GM12878 (cell line): ENCODE measurements around the gene ASB3.

Experiments
- CHD2 ChIP-seq: IDR thresholded peaks from 2 replicates; pipeline ENCODE4 v1.6.1; 2011; ENCODE audit warnings: low read depth, low read length, improper control_type of control experiment, borderline replicate concordance
- CREB1 ChIP-seq: IDR thresholded peaks from 2 replicates; pipeline ENCODE4 v1.6.1; 2012; ENCODE audit warnings: low read depth, mild to moderate bottlenecking, inconsistent platforms
- CTCF ChIP-seq, 3 experiments: IDR thresholded peaks in 2 of 3; conservative IDR thresholded peaks in 1 of 3; 2 replicates each; pipeline ENCODE4 v1.5.1; 2011; ENCODE audit warnings: low read depth in 3 of 3, low read length in 3 of 3, mild to moderate bottlenecking in 3 of 3, control low read depth in 2 of 3, moderate library complexity in 2 of 3, inconsistent platforms in 1 of 3, mixed read lengths in 1 of 3; ENCODE audit not compliant: control insufficient read depth in 2 of 3, insufficient read depth in 1 of 3; ENCODE audit errors: extremely low read depth in 1 of 3
- EZH2 ChIP-seq: IDR thresholded peaks from 2 replicates; pipeline ENCODE4 v1.6.1; 2012; ENCODE audit warnings: low read depth, mild to moderate bottlenecking, control low read depth, inconsistent platforms, low read length, borderline replicate concordance; ENCODE audit not compliant: control insufficient read depth
- KDM1A ChIP-seq: fragments of 200-600 bp; sonication (generic); IDR thresholded peaks from 2 replicates; pipeline ENCODE4 v1.6.1; 2016; ENCODE audit warnings: borderline replicate concordance
- NR2F1 ChIP-seq: fragments of 450-650 bp; conservative IDR thresholded peaks from 2 replicates; pipeline ENCODE4 v1.6.1; 2017; ENCODE audit warnings: mild to moderate bottlenecking
- POLR2A ChIP-seq: IDR thresholded peaks from 2 replicates; pipeline ENCODE4 v1.6.1; 2011; ENCODE audit warnings: low read depth, mild to moderate bottlenecking, low read length
- TARDBP ChIP-seq: IDR thresholded peaks from 2 replicates; pipeline ENCODE4 v1.6.1; 2016; ENCODE audit warnings: borderline replicate concordance
- TCF7 ChIP-seq: IDR thresholded peaks from 2 replicates; pipeline ENCODE4 v1.6.1; 2014; ENCODE audit warnings: antibody characterized with exemption, borderline replicate concordance

- TF ChIP-seq CREB1: no peak
- no peak for TF ChIP-seq CHD2
- no peak for TF ChIP-seq CTCF (IDR thresholded peaks at IDR 0.05 in 2 of 3, conservative IDR thresholded peaks at IDR 0.05 in 1 of 3; ENCODE audit: control insufficient read depth in 2 of 3, extremely low read depth in 1 of 3, insufficient read depth in 1 of 3, low read depth in 3 of 3, low read length in 3 of 3)
- TF ChIP-seq TARDBP: no peak
- TF ChIP-seq KDM1A: no peak
- TF ChIP-seq EZH2: no peak
- TF ChIP-seq POLR2A: no peak
- no peak for TF ChIP-seq NR2F1
- no peak for TF ChIP-seq TCF7
Observed at GRCh38 chr2:53826587-53827397, 40.0 kb upstream of the ASB3 start.
